NCI-H345 treated with DMSO at 0.1 percent for 48 hours (cell line): ENCODE data around the gene BRPF3.

Experiments
- DNase-seq: peaks from one replicate; lab custom pipeline; 2025; ENCODE audit not compliant: unreplicated experiment; lab: John Stamatoyannopoulos, UW

BRPF3 gene

DNA sequence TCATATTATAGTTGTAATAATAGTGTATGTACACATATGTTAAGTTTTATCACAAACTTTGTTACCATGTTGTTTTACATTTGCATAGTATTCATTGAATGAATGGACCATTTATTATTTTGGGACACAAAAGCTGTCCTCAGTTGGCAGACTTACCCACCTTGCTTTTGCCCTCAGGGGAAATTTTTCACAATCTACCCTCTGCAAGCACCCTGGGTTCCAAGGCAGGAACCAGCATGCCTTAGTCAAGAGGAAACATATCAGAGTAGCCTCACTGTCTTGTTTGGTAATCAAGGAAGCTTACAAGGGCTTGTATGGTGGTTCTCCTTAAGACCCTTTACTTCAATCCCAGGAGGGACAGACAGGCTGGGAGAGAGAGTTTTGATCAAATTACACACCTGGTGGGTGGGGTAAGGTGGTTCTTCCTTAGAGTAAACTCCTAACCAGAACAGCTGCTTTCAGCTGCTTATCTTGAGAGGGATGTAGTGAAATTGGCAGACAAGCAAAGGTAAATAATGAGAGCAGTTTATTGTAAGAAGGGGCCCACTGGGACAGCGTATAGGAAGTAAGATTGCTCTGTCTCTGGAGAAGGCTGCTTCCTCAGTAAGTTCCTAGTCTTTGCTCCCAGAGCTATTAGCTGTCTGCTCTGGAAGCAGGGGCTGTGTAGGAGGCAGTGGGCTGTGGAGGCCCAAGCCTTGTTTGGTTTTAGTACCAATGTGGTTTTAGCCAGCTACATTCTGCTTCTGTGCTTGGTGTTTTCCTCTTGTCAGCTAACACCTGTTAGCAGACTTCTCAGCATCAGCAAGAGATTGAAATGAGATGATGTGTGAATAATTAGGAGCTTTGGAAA, 31.1 kb downstream of the BRPF3 start:
- no peak for DNase-seq

DNA sequence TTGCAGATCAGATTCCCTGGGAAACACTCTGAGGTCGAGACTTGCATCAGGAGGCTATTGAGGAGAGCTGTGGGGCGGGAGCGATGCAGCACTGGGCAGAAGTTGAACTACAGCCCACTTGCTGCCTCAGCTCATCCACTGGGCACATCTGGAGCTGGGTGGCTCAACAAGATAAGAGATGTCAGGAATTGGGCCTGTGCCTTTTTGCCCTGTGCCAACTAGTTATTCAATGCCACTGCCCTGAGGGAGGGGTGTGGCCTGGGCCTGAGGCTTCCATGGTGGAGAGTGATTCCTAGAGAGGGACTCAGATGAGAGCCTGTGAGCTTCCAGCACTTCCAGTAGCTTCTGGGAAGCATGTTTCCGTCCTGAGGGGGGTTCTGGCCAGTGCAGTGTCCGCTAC, 32.7 kb downstream of the BRPF3 start:
- no peak for DNase-seq

DNA sequence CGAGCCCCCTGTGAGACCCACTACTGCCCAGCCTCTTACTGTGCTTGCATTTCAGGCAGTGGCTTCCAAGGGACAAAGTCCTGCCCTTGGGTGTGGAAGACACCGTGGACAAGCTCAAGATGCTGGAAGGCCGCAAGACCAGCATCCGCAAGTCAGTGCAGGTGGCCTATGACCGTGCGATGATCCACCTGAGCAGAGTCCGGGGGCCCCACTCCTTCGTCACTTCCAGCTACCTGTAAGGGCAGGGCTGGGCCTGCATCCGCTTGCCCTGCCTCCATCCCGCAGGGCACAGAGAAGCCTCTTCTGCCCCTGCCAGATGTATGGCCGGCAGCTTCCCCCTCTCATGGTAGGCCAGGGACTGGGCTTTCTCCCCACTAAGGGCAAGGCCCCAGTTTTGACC, 33.8 kb downstream of the BRPF3 start:
- DNase-seq, result no peak

DNA sequence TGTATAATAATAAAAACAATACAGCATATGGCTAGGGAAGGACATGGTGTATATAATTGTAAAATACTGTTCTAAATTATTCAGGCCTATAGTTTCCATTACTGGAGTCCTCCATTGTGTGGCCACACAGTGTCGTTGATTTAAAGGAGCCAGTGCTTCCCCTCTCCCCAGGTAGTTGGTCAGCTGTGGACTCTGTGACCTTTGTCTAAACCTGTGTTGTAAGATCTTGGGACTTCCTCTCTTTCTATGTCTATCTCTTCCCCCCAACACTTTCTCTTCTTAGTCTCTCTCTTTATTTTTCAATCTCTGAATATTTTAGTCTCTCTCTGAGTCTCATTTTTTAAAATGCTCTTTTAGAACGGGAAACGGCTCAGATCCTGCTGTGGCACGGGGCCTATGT, 35.6 kb downstream of the BRPF3 start:
- DNase-seq, result no peak

DNA sequence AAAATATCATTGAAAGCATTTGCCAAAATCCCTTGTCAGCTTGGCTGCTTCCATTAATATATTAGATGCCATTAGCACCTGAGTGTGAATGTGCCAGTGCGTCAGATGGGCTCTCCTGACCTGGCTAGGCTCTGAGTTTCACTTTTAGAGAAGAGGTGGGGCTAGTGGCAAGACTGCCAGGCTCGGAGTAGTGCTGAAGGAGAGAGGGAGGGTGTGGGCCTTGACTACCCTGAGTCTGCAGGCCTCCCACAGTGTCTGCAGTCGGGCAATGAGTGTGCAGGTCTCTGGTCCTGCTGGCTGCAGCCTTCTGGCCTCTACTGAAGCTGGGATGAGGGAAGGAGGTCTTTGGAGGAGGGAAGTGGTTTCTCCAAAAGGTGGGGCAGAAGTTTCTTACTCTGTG, 38.8 kb downstream of the BRPF3 start:
- no peak for DNase-seq

DNA sequence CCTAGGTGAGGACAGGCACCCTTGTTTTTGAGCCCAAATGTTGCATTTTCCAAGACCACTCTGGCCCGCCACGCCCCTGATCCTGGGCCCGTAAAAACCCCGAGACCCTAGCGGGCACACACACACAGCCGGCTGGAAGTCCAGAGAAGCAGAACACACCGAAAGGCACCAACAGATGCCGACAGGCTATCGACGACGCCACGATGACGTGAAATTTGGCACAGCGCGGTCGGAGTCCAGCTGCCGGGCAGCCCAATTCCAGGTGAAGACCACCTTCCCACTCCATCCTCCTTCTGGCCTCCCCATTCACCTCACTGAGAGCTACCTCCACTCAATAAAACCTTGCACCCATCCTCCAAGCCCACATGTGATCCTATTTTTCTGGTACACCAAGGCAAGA, 39.3 kb downstream of the BRPF3 start:
- DNase-seq, result no peak

DNA sequence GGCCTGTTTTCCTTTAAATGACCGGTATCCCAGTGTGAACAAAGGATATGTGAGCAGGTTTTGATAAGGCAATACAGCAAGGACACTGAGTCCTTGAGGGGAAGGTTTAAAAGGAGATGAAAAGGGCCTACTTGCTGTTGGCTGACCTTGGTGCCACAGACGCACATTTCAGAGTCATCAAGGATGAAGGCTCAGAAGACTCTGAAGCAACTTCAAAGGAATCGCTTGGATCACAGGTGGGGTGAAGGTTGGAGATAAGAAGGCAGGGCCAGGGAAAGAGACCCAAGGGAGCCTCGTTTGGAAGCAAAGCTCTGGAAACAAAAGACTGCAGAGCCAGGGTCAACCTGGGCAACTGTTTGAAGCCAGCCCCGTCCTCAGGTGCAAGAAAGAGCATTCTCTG, 43.2 kb downstream of the BRPF3 start:
- no peak for DNase-seq

DNA sequence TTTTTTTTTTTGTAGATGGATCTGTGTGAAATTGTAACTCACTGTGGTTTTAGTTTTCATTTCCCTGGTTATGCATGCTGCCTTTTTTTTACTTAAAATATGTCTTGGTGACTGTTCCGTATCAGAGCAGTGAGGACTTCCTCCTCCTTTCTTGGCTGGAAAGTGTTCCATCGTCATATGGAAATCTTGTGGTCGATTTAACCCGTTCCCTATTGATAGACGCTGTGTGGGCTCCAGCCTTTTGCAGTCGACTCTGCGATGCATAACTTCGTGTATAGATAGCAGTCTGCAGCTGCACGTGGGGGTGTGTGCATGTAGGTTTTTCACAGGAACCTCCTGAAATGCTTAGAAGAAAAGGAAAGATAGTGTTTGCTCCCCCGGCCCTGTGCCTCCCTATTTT, 45.2 kb downstream of the BRPF3 start:
- DNase-seq, result no peak

DNA sequence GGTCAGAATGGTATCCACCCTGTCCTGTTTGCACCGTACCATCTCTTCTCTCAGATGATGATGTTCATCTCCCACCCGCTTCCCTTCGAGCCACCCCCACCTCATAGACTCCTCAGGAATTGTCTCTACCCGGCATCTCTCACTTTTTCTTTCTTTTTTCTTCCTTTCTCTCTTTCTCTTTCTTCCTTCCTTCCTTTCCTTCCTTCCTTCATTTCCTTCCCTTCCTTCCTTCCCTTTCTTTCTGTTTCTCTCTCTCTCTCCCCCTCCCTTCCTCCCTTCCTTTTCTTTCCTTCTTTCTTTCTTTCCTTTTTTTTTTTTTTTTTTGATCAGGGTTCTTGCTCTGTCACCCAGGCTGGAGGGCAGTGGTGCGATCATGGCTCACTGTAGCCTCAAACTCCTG, 45.6 kb downstream of the BRPF3 start:
- no peak for DNase-seq

DNA sequence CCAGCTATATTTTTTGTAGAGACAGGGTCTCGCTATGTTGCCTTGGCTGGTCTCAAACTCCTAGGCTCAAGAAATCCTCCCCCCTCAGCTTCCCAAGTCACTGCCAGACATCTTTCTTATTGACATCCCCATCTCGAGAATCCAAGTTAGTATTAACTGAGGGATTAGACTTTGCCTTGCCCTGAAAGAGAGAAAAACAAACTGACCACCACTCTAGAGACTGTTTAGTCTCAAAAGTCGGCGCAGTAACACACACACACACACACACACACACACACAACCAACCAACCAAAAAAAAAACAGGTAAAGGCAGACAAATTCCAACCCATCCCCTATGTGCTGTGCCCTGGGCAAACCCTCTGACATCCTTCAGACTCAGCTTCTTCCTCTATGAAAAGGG, 46.1 kb downstream of the BRPF3 start:
- DNase-seq, result no peak

DNA sequence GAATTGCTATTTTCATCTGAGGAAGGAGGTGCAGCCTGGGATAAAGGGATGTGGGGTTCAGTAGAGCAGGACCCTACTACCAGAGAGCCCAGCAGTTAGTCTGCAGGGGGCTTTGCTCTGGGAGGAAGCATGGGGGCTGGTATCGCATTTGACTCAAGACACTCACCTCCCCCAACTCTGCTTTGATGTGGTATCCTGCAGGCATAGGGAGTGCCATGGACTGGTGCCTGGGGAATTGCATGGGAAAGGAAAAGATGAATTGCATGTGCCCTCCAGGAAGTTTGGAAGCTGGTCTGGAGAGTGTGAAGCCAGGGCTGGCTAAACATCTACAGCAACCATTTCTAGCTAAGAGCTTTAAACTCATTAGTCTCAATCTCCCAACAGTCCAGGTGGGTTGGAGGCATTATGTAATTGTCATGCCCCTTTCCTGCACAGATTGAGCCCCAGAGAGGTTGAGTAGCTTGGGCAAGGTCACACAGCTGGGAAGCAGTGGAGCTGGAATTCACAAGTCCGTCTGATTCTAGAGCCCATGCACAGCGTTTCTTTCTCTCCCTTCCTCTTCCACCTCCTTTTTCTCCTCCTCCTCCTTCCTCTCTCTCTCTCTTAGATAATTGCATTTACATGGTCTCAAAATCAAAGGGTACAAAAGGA, 47.1 kb downstream of the BRPF3 start:
- no peak for DNase-seq

DNA sequence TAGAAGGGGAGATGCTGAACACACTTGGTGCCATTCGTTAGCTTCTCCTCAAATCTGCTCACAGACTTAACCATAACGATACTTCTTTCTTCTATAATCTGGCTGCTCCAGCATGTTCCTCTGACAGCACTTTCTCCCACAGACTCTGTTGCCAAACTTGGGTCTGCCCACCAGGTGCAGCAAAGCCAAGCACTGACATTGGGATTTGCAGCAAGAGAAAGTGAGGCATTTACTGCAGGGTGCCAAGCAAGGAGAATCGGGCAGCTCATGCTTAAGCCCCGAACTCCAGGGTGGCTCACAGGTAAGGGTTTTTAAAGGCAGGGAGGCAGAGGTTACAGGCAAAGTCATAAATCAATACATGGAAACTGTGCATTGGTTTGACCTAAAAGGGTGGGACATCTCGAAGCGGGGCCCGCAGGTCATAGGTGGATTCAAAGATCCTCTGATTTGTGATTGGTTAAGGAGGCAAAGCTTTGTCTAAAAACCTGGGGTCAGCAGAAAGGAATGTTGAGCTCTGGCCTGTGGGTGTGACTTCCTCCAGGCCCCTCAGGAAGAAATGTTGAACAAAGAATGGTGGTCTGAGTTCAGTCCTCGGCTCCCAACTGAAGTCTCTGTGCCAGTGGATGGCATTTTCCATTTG, 48.2 kb downstream of the BRPF3 start:
- DNase-seq, result no peak

DNA sequence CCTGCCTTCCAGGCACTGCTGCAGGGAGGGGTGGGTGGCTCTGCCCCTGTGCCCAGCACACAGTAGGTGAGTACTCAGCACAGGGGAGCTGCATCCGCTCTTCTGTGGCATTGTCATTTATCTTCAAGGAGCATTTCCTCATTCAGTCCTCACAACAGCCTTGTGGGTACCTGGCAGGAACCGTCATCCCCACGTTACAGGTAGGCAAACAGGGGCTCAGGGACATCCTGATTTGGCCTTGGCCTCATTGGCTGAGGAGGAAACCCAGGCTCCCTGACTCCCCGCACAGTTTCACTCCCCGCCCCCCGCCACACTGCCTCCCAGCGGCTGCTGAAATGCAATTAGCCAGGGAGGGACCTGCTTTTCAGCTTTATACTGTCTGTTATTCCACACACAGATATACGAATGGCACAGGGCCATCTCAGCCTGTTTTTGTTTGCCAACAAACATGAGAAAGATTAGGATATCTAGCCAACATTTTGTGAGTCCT, 49.1 kb downstream of the BRPF3 start:
- DNase-seq, result no peak

DNA sequence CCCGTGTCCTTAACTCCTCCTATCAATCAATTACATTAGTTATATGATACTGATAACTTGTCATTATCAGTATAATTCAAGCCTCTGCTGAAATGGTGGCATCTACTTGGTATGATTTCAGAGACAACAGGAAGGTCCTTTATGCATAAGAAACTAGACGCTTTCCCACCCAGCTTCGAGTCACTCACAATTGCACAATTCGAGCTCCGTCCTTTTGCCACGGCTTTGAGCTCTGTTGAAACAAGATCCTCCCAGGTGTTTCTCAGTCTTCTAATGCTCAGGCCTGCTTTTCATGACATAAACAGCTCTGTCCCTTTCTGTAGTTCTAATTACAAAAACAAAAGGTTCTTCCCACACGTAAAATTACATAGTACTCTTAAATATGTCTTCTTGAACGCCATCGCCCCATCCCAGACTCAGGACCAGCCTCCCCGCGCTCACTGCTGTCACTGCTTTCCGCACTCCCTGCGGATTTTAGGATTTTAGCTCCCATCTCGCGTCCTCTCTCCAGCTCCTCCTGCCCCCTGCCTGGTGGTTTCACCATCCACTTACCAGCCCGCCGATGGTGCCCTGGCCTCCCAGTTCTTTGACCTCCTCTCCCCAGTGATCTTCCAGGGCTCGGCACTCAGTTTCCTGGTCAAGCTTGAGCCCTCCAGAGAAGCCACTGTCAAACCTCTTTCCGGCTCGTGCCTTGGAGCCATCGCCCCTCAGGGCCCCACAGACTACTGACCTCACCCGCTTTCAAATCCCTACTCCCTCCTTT, 50.1 kb downstream of the BRPF3 start:
- DNase-seq, result no peak

DNA sequence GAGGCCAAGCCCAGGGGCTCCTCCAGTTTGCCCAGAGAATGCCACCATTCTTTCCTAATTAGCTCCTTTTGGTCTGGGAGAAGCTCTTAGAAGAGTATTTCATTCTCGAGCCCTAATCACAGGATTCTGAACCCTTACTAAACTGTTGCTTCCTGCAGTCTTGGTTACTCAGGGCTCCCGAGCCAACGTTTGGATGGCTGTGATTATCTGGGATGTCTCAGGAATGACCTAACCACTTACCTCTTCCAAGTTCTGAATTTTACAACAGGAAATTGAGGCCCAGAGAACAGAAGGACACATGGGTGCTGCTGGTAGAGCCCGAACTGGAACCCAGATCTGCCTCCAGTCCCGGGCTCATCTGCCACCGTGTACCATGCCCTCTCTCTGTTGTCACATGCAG, 51.1 kb downstream of the BRPF3 start:
- no peak for DNase-seq

DNA sequence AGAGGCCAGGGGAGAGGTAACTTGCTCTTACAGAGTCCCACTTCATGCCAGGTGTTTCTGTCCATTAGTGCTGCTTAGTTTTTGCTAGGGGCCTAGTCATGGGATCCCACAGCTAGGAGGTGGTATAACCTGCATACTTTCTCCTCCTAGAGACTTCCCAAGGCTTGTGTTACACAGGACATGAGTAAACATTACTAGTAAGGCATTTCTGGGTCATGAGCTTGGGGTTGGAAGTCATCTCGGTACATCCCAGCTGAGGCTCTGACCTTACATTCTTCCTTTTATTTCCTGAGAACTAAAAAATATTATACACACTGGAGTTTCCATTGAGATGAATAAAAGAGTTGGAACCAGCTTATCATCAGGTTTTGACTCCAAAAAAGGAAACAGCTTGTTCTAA, 52.4 kb downstream of the BRPF3 start:
- no peak for DNase-seq

DNA sequence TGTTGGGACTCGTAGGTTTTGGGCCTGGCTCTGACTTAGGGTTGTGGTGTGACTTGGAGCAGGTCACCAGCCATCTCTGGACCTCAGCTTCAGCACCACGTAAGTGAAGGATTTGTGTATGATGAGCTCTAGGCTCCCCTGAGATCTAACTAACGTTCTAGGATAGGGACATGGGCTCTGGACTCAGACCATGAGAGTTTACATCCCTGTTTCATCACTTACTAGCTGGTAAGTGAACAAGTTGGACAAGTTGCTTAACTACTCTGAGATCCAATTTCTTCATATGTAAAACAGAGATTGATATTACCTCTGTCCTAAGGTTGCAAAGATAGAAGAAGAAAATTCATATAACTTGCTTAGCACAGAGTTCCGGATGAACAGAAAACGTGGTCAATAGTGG, 53.0 kb downstream of the BRPF3 start:
- no peak for DNase-seq

DNA sequence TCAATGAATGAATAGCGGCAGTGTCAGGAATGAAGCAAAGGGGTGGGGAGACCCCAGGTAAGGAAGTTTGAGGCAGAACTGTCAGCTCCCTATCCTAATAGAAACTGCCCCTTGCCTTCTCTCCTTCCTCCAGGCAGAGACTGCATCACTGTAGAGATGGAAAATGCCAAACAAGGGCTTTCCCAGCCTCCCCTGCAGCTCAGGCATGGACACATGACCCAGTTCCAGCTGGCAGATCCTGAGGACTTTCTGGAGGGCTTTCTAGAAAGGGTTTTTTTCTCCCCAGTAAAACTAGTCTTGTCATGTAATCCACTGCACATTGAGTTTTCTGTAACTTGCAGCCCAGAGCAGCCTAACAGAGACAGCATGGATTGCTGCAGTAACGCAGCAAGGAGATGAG, 55.5 kb downstream of the BRPF3 start:
- DNase-seq, result no peak

DNA sequence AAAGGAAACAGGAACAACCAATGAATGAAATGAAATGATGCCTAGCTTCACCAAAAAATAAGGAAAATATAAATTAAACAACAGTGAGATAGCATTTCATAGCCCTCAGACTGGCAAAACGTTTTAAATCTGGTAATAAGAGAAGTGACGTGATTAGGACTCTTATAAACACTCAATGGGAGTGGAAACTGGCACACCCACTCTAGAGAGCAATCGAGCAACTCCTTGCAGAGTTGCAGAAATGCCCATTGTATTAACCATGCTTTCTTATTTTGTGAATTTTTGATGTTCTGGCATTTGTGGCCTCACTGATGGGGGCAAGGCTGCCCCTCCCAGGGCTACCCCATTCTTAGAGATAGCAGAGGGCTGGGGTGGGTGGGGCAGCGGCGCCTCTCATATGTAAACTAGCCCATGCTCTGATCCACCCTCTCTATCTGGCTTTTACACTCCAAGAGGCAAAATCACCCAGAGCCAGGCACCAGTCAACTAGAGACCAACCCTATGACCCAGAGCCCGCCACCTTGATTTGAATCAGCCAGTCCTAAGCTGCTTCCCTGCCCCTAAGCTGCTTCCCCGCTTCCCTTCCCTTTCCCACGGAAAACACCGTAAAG, 67.0 kb downstream of the BRPF3 start:
- DNase-seq, result no peak

DNA sequence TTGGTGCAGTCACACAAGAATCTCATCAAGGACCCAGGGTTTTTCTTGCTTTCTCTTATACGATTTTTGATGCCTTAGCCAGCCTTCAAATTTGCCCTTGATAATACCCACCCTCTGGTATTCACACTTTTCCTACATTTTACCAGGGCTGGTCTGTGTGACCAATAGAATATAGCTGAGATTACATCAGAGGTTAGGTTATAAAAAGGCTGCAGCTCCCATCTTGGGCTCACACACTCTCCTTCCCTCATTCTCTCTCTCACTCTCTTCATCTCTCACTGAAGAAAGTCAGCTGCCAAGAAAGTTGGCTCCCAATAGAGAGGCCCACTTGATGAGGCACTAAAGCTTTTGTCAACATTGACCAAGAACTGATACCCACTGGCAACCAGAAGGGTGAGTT, 69.2 kb downstream of the BRPF3 start:
- no peak for DNase-seq
